ENCODE results near the gene GNAI1. TPM values are rescaled to one million over a fixed set of nuclear protein-coding genes. Genes with fewer than 3 reads are reported as not detected.

The GNAI1 gene
- 0.66 and 1.2 TPM in 2 replicates for total RNA-seq

GRCh38 chr7:80134536-80135308 is at the start of gene GNAI1:
TSS of gene GNAI1 (plus strand) at chr7:80134831. CDS start at chr7:80135161, 330 bp downstream.
- intact Hi-C loops (cut with micrococcal nuclease): loop anchor here (1.0 to 2.0 kb wide), 2 partner anchors 28 to 258 kb away; no protein-coding TSS in a partner anchor

GRCh38 chr7:80087051-80087770 is 47.4 kb upstream of the GNAI1 start:
- intact Hi-C loops (cut with micrococcal nuclease): no loop called here

- intact Hi-C loops (cut with micrococcal nuclease): no loop called here
Observed at GRCh38 chr7:80087771-80088170, 46.9 kb upstream of the GNAI1 start.

- intact Hi-C loops (cut with micrococcal nuclease): no loop called here
Observed at GRCh38 chr7:80088705-80089104, 45.9 kb upstream of the GNAI1 start.

GRCh38 chr7:80089366-80089765 is 45.3 kb upstream of the GNAI1 start:
- intact Hi-C loops (cut with micrococcal nuclease): no loop called here

- intact Hi-C loops (cut with micrococcal nuclease): no loop called here
Observed at GRCh38 chr7:80093349-80093748, 41.3 kb upstream of the GNAI1 start.

GRCh38 chr7:80095545-80095944 is 39.1 kb upstream of the GNAI1 start:
- intact Hi-C loops (cut with micrococcal nuclease): loop anchor here (1.0 kb wide), 1 partner anchor 358 kb away; no protein-coding TSS in a partner anchor

- intact Hi-C loops (cut with micrococcal nuclease): no loop called here
Observed at GRCh38 chr7:80097756-80098155, 36.9 kb upstream of the GNAI1 start.

GRCh38 chr7:80098795-80099194 is 35.8 kb upstream of the GNAI1 start:
- intact Hi-C loops (cut with micrococcal nuclease): no loop called here

- intact Hi-C loops (cut with micrococcal nuclease): no loop called here
Observed at GRCh38 chr7:80100254-80100653, 34.4 kb upstream of the GNAI1 start.

- intact Hi-C loops (cut with micrococcal nuclease): loop anchor here (2.0 kb wide), 1 partner anchor 29 kb away; the partner anchor contains the start of gene GNAI1
Observed at GRCh38 chr7:80105701-80106408, 28.8 kb upstream of the GNAI1 start.

GRCh38 chr7:80106498-80107113 is 28.0 kb upstream of the GNAI1 start:
- intact Hi-C loops (cut with micrococcal nuclease): loop anchor here (2.0 kb wide), 1 partner anchor 28 kb away; the partner anchor contains the start of gene GNAI1

GRCh38 chr7:80107278-80107677 is 27.4 kb upstream of the GNAI1 start:
- intact Hi-C loops (cut with micrococcal nuclease): loop anchor here (2.0 kb wide), 1 partner anchor 28 kb away; the partner anchor contains the start of gene GNAI1

- intact Hi-C loops (cut with micrococcal nuclease): no loop called here
Observed at GRCh38 chr7:80110376-80110775, 24.3 kb upstream of the GNAI1 start.

GRCh38 chr7:80114159-80114558 is 20.5 kb upstream of the GNAI1 start:
- intact Hi-C loops (cut with micrococcal nuclease): no loop called here

GRCh38 chr7:80124526-80125264 is 9.9 kb upstream of the GNAI1 start:
- intact Hi-C loops (cut with micrococcal nuclease): no loop called here

- intact Hi-C loops (cut with micrococcal nuclease): no loop called here
Observed at GRCh38 chr7:80127412-80128160, 7.0 kb upstream of the GNAI1 start.

- intact Hi-C loops (cut with micrococcal nuclease): no loop called here
Observed at GRCh38 chr7:80128918-80129317, 5.7 kb upstream of the GNAI1 start.

- intact Hi-C loops (cut with micrococcal nuclease): no loop called here
Observed at GRCh38 chr7:80129785-80130184, 4.8 kb upstream of the GNAI1 start.

All from T-helper 1 cell treated with Interleukin-12 subunit alpha and Interleukin-12 subunit beta and Interleukin-4 antibody, amounts not matched to agents 30 ng/mL and 1 ng/mL, for 36 hours (primary cell).